ENCODE data around the gene SCFD2.

Gene SCFD2

DNA sequence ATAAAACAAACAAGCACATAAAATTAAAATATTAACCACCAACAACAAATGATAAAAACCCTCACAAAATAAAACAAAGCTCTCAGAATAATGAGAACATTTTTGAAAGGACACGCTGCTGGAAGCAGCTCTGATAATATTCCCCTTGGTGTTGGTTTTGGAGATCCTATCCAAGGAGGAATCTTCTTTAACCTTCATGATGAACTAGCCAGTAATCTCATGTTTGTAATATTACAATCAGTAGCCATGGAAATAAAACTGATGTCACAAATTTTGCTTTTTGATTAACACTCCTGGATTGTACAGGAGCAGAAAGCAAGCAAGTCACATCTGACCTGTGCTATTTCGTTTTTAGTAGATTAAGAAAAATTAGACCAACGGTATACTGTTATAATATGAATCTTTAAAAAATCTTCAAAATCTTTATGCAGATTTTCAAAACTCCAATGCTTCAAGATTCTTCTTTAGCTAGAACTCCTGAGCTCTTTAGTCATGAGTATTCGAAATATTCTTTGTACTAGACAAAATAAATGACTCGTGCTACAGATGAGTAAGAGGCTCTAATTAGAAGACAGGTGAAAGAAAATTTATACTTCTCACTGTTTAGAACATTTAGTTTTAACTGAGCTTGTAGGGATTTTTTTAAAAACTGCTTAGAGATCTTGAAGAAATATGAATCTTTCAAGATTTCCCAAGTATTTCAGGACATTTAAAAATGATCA is 349.6 kb downstream of the SCFD2 start:
- no peak overlapping the region for H3K27ac ChIP-seq
- CTCF ChIA-PET = interaction anchor here (0.6 to 0.7 kb wide), 3 partner anchors 17 to 1909 kb away, joined by 3 to 6 read pairs (median 3); no protein-coding TSS in a partner anchor
- POLR2A ChIA-PET (ENCODE audit: low non-redundant PET) = no interaction called here
- no peak for DNase-seq (ENCODE audit: low spot score)
- TF ChIP-seq, protein P1, sequence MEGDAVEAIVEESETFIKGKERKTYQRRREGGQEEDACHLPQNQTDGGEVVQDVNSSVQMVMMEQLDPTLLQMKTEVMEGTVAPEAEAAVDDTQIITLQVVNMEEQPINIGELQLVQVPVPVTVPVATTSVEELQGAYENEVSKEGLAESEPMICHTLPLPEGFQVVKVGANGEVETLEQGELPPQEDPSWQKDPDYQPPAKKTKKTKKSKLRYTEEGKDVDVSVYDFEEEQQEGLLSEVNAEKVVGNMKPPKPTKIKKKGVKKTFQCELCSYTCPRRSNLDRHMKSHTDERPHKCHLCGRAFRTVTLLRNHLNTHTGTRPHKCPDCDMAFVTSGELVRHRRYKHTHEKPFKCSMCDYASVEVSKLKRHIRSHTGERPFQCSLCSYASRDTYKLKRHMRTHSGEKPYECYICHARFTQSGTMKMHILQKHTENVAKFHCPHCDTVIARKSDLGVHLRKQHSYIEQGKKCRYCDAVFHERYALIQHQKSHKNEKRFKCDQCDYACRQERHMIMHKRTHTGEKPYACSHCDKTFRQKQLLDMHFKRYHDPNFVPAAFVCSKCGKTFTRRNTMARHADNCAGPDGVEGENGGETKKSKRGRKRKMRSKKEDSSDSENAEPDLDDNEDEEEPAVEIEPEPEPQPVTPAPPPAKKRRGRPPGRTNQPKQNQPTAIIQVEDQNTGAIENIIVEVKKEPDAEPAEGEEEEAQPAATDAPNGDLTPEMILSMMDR (conservative IDR thresholded peaks at IDR 0.05; ENCODE audit: low read depth) = no peak

DNA sequence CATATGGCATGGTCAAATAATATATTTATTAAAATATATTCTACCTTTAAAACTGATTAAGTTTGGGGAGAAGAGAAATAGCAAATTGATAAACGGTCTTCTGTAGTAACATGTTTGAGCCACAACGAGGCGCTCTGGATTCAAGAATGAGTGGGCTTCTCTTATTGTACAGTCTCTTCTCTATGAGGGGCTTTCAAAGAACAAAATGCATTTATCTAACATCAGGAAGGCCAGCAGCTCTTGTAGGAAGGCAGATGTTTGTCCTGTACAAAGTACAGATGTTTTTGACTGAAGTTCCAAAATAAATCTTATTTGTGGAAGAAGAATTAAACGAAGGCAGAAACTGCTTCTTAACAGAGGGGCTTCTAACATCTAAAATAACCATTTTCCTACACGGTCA is 350.2 kb downstream of the SCFD2 start:
- ChIA-PET CTCF (interaction anchor here (0.6 to 0.7 kb wide), 3 partner anchors 17 to 1910 kb away, joined by 3 to 6 read pairs (median 3); no protein-coding TSS in a partner anchor), POLR2A (ENCODE audit: low non-redundant PET) (no interaction called here)
- H3K27ac ChIP-seq = no peak overlapping the region
- no peak for DNase-seq (ENCODE audit: low spot score)
- TF ChIP-seq, protein P1 (conservative IDR thresholded peaks at IDR 0.05; ENCODE audit: low read depth) = no peak

DNA sequence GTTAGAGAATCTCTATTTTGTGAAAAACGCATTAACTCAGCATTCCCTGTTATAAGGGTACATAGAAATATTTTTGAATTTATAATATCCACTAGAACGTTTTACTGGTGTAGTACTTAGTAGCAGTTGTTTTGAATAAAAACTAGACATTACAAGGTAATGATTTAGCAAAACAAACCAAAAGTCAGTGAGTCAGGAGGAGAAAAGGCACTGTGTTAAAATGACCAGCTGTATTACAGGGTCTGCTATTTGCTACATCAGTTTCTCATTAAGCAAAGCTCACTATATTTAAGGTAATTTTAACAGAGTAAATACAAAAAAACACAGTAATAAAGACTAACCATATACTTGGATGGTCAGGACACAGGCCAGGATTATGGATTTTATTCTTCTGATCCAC is 351.0 kb downstream of the SCFD2 start:
- no peak overlapping the region for H3K27ac ChIP-seq
- no peak for DNase-seq (ENCODE audit: low spot score)
- TF ChIP-seq, protein P1 (conservative IDR thresholded peaks at IDR 0.05; ENCODE audit: low read depth) = no peak
- POLR2A ChIA-PET (ENCODE audit: low non-redundant PET) = no interaction called here
- CTCF ChIA-PET = no interaction called here

DNA sequence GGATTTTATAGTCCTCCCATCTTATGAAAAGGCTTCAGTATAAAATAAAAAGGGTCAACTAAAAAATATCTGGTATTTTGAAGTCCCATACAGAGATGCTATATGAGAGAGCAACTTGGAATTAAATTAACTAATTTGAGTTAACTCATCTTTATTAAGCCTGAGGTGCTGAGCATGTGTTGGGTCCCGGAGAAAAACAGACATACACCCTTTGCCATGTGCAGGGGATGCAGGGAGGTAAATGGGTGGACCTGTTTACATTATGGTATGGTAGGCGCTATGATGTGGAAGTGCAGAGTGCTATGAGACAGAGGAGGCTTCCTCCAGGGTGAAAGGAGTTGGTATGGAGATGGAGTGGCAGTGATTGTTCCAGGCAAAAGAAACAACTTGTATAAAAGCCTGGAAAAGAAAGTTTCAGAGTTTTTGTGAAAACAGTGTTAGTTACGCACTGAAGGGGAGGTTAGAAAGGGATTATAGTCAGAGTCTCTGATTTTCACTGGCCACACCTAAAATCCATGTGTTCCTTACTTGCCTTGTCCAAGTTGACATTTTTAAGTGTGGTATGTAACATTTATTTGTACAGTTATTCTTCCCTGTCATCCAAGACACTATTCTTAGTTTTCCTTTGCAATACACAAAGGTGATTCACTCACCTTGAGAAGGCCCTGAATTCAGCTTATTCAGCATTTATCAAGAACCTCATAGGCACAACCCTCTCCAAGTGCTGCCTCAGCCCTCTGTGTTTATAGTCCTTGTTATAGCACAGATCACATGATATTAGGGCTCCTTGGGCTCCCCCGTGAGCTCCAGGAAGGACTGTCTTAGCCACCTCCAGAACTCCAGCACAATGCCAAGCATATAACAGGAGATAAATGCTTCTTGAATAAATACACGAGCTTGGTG is 351.7 kb downstream of the SCFD2 start:
- TF ChIP-seq, protein P1 (conservative IDR thresholded peaks at IDR 0.05; ENCODE audit: low read depth) = no peak
- DNase-seq (ENCODE audit: low spot score) = no peak
- no peak overlapping the region for H3K27ac ChIP-seq
- CTCF ChIA-PET = no interaction called here
- POLR2A ChIA-PET (ENCODE audit: low non-redundant PET) = no interaction called here

DNA sequence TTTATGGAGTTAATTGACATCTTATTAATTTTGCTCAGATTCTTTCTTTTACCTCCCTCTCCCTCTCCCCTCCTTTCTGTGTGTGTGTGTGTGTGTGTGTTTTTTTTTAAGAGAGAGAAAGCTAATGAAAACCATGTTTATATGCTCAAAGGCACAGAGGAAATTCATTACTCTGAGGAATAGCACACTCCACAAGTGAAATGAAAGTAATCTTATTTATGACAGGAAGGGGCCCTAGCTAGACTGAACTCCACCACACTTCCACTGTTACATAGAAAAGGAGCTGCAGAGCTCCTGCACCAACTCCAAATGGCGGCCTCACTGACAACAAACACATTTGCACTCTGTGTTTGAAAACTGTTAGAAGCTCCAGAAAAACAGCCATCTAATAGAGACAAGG is 353.1 kb downstream of the SCFD2 start:
- CTCF ChIA-PET = interaction anchor here (0.6 kb wide), 1 partner anchor 1936 kb away, joined by 3 read pairs; no protein-coding TSS in a partner anchor
- POLR2A ChIA-PET (ENCODE audit: low non-redundant PET) = no interaction called here
- DNase-seq (ENCODE audit: low spot score) = no peak
- no peak overlapping the region for H3K27ac ChIP-seq
- TF ChIP-seq, protein P1 (conservative IDR thresholded peaks at IDR 0.05; ENCODE audit: low read depth) = no peak

DNA sequence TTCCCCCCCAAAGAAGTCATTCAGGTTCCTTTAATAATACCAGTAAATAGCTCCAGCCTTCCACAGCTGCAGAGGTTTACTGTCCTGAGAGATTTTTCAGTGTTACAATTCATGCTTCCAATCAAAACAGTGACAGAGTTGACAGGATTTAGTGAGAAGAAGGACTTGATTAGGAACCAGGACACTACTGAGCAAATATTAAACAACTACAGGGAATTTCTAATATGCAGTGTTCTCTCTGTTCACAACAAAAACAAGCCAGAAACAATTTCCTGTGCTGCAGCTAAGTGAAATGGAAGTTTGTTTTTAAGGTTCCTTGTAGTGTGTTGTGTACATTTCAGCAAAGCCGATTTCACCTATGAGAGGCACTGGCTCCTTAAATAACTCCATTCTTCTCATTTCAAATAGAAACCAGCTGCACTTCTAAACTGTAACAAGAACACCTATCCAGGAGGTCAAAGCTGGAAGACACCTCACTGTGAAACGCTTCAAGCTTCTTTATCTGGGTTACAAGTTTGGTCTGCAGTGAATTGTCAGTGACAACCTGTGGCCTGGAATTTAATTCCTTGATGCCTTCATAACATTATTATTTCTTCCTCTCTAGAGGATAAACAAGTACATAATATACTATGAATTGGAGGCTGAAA is 354.5 kb downstream of the SCFD2 start:
- TF ChIP-seq, protein P1 (conservative IDR thresholded peaks at IDR 0.05; ENCODE audit: low read depth) = no peak
- no peak for DNase-seq (ENCODE audit: low spot score)
- no peak overlapping the region for H3K27ac ChIP-seq
- ChIA-PET CTCF (interaction anchor here (0.6 kb wide), 1 partner anchor 893 kb away, joined by 3 read pairs; no protein-coding TSS in a partner anchor), POLR2A (ENCODE audit: low non-redundant PET) (no interaction called here)

Data from RWPE1 (cell line).